GM12801 (cell line): ENCODE measurements around the gene CPED1.

Experiments
- TF ChIP-seq, protein P1 (sequence below): IDR thresholded peaks from one replicate; pipeline ENCODE4 v1.5.1; 2011; ENCODE audit warnings: control low read depth; ENCODE audit not compliant: insufficient read length; ENCODE audit errors: extremely low read depth

The CPED1 gene

GRCh38 chr7:121076350-121077164, 88.0 kb downstream of the CPED1 start:
- TF ChIP-seq, protein P1, sequence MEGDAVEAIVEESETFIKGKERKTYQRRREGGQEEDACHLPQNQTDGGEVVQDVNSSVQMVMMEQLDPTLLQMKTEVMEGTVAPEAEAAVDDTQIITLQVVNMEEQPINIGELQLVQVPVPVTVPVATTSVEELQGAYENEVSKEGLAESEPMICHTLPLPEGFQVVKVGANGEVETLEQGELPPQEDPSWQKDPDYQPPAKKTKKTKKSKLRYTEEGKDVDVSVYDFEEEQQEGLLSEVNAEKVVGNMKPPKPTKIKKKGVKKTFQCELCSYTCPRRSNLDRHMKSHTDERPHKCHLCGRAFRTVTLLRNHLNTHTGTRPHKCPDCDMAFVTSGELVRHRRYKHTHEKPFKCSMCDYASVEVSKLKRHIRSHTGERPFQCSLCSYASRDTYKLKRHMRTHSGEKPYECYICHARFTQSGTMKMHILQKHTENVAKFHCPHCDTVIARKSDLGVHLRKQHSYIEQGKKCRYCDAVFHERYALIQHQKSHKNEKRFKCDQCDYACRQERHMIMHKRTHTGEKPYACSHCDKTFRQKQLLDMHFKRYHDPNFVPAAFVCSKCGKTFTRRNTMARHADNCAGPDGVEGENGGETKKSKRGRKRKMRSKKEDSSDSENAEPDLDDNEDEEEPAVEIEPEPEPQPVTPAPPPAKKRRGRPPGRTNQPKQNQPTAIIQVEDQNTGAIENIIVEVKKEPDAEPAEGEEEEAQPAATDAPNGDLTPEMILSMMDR, result no peak

DNA sequence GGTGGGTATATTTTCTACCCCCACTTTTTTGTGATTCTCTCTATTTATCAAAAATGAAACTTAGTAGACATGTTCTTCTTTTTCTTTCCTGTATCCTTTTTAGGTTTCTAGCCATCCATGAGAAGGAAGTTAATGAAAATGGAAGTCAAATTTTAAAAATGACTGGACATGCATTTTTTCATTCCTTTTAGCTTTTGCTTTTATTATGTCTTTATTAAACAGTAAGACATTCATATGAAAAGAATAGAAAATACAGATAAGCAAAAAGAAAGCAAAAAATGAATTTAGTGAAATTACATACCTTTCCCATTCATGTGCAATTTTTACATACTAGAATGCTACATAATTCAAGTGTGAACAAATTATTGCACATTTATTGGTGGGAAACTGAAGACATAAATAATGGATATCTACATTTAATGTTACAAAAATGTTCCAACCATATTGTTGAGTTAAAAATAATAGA, 88.7 kb downstream of the CPED1 start:
- TF ChIP-seq, protein P1, result no peak

- TF ChIP-seq, protein P1, result no peak
These were observed 90.3 kb downstream of the CPED1 start for GRCh38 chr7:121078701-121079227.

DNA sequence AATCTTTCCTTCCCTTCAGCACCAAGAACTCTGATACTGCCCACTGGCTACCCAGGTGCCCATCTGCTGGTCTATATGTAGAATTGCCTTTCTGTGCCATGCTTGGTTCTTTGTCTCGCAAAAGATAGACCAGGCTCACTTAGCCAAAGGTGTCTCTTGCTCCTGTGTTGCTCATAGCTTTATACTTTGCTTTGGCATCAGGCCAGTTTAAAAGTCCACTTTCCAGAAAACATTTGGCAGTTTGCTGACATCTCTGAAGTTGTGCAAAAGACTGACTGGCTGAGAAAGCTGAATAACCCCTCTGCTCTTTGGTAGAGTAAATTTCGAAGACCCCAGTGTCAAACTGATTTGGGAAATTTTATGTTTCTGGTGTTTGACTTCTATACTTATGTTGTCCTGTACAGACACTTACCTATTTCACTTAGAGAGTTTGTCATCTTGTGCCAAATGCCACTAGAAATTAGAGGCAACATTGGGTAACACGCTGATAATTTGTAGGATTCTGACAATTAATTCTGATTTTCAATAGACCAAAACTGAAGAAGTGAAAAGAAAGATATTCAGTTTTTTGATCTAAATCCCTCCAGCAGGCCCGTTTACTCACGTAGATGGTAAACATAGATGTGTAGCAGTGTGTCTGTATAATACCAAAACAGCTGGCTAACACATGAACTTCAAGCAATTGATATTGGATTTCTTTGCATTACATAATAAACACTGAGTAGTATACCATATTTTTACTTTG, 91.1 kb downstream of the CPED1 start:
- TF ChIP-seq, protein P1, result no peak

- TF ChIP-seq, protein P1, result no peak
These were observed 91.9 kb downstream of the CPED1 start for GRCh38 chr7:121080257-121080912.

- TF ChIP-seq, protein P1, result no peak
These were observed 92.4 kb downstream of the CPED1 start for GRCh38 chr7:121080913-121081326.
